AG09319 (cell line): ENCODE results near the gene GLB1L.

Source experiments
- DNase-seq: peaks from one replicate; pipeline ENCODE4 v3.0.0-alpha.2; 2010; ENCODE audit warnings: low read depth; ENCODE audit errors: extremely low read depth
- TF ChIP-seq, protein P1 (sequence below): IDR thresholded peaks from 2 replicates; pipeline ENCODE4 v1.5.1; 2011; ENCODE audit warnings: low read depth, mild to moderate bottlenecking, inconsistent platforms, low read length, moderate library complexity

GLB1L gene

GRCh38 chr2:219218732-219219701 is 26.2 kb downstream of the GLB1L start, which contains the start of gene ABCB6:
Gene ABCB6, minus strand, starts transcription at chr2:219218958. Its CDS starts 285 bp downstream, at chr2:219218673.
- peak; percentile 86 for DNase-seq
- TF ChIP-seq, protein P1, sequence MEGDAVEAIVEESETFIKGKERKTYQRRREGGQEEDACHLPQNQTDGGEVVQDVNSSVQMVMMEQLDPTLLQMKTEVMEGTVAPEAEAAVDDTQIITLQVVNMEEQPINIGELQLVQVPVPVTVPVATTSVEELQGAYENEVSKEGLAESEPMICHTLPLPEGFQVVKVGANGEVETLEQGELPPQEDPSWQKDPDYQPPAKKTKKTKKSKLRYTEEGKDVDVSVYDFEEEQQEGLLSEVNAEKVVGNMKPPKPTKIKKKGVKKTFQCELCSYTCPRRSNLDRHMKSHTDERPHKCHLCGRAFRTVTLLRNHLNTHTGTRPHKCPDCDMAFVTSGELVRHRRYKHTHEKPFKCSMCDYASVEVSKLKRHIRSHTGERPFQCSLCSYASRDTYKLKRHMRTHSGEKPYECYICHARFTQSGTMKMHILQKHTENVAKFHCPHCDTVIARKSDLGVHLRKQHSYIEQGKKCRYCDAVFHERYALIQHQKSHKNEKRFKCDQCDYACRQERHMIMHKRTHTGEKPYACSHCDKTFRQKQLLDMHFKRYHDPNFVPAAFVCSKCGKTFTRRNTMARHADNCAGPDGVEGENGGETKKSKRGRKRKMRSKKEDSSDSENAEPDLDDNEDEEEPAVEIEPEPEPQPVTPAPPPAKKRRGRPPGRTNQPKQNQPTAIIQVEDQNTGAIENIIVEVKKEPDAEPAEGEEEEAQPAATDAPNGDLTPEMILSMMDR, result no peak

GRCh38 chr2:219218217-219218731 is 27.0 kb downstream of the GLB1L start:
- TF ChIP-seq, protein P1, result no peak
- DNase-seq, result no peak

DNA sequence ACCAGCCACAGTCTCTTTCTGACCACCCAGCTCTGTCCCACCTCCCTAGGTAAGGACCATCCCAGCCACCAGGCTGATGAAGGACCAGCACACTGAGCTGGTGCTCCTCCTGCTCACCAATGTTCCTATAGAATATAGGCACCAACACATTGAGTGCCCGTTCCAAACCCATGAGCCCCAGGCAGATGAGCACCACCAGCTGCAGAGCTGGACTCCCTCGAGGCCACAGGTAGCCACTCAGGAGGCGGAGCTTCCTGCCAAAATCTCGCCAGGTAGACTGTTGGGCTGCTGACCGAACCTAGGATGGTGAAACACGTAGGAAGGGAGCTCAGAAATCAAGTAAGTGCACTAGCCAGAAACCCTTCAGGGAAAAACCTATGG is 28.7 kb downstream of the GLB1L start:
- no peak for DNase-seq
- TF ChIP-seq, protein P1, result no peak

DNA sequence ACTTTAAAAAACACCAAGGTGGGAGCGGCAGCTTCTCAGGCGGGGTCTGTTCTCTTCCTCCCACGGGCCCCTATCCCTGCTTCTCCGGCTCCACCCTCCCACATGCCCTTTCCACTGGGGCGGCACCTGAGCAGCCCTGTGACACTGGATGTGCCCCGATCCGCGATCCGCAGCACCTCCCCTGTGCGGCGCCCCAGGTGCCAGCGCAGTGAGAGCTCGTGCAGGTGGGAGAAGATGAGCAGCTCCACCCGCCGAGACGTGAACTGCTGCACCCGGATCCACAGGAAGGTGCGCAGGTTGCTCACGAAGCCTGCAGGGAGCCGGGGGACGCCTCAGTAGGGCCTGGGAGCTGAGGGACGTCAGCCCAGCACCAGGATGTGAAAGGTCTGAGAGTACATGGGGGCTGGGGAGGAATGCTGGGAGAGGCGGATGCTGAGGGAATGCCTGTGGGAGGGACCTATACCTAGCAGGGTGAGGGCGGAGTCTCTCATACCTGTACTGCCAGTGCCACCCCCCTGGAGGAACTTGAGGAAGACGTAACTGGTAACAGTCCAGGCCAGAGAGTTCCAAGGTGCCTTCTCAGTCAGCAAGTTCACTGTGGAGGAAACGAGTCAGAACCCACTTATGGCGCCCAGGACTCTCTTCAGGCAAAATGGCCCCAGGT is 29.2 kb downstream of the GLB1L start:
- DNase-seq, result no peak
- TF ChIP-seq, protein P1, result no peak

DNA sequence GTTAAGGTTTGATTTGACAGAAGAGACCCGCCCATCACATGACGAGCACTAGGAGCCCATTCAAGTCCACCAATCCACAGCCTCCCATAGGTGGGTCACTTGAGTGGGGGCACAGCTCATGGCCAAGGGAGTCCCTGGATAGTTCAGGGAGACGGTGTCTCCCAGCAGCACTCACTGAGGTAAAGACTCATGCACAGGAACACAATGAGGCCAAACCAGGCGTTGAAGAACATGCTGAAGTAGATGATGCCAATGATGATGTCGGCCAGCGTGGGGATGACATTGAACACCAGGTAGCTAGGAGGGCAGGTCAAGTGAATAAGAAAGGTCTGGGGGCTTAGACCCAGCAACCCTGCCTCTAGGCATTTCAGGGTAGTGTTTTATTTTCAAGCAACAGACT is 30.5 kb downstream of the GLB1L start:
- DNase-seq, result no peak
- TF ChIP-seq, protein P1, result no peak

- TF ChIP-seq, protein P1, result no peak
- no peak for DNase-seq
Observed at GRCh38 chr2:219214141-219214540, 31.1 kb downstream of the GLB1L start.
